Endothelial cell (in vitro differentiated cells): Measurements from ENCODE around the gene NTN1. TPM values are rescaled to one million over a fixed set of nuclear protein-coding genes. Genes with fewer than 3 reads are reported as not detected.
A peak's percentile ranks its signal among the peaks of the same experiment; 100 is the strongest.

Source experiments
- DNase-seq: peaks from one replicate; pipeline ENCODE4 v3.0.0; 2021; ENCODE audit warnings: low spot score
- H3K27ac Mint-ChIP-seq: one replicate; pipeline ENCODE4 v1.8.0; 2021; ENCODE audit warnings: mixed read lengths, inconsistent platforms; ENCODE audit not compliant: unreplicated experiment
- H3K27me3 Mint-ChIP-seq: one replicate; pipeline ENCODE4 v1.8.0; 2021; ENCODE audit warnings: mild to moderate bottlenecking, moderate library complexity, mixed read lengths, inconsistent platforms; ENCODE audit not compliant: unreplicated experiment
- H3K36me3 Mint-ChIP-seq: one replicate; pipeline ENCODE4 v1.8.0; 2021; ENCODE audit warnings: mild to moderate bottlenecking, low read depth, mixed read lengths, inconsistent platforms; ENCODE audit not compliant: unreplicated experiment
- H3K4me1 Mint-ChIP-seq: one replicate; pipeline ENCODE4 v1.8.0; 2021; ENCODE audit warnings: mild to moderate bottlenecking, mixed read lengths, inconsistent platforms; ENCODE audit not compliant: unreplicated experiment
- H3K4me3 Mint-ChIP-seq: one replicate; pipeline ENCODE4 v1.8.0; 2021; ENCODE audit warnings: mild to moderate bottlenecking, mixed read lengths, inconsistent platforms; ENCODE audit not compliant: unreplicated experiment
- H3K9me3 Mint-ChIP-seq: one replicate; pipeline ENCODE4 v1.8.0; 2021; ENCODE audit warnings: mixed read lengths, inconsistent platforms; ENCODE audit not compliant: unreplicated experiment
- CTCF ChIP-seq: fragments of 200-600 bp; sonication (generic); IDR thresholded peaks from one replicate; pipeline ENCODE4 v1.5.0; 2021; ENCODE audit warnings: antibody characterized with exemption; ENCODE audit not compliant: unreplicated experiment
- total RNA-seq: library from RNA; stranded (reverse); fragmentation: NEBNext Ultra II Directional; extraction: Animal tissue kit (Norgen Biotek cat#: 25700); gene quantifications from one replicate; pipeline ENCODE4 v1.2.1, GENCODE V29; 2021; ENCODE audit not compliant: unreplicated experiment

NTN1 gene
- total RNA-seq, 1 donor from 2014 or later, result 6.6 TPM

GRCh38 chr17:9238340-9239245, 217.3 kb downstream of the NTN1 start:
- Mint-ChIP-seq H3K9me3 (no peaks in the 10 kb centered on the region), H3K27ac (peak overlapping the region; percentile 71)

GRCh38 chr17:9239246-9239792, 218.0 kb downstream of the NTN1 start:
- peaks cover 13% of the 10 kb centered on the region for H3K27me3 Mint-ChIP-seq
- H3K4me1 Mint-ChIP-seq, result peaks cover 10% of the 10 kb centered on the region
- peak; percentile 22 for DNase-seq
- no peaks in the 10 kb centered on the region for H3K36me3 Mint-ChIP-seq
- no peak overlapping the region for H3K27ac Mint-ChIP-seq
- TF ChIP-seq CTCF, result no peak
- peak overlapping the region; percentile 62 for H3K4me3 Mint-ChIP-seq
- H3K9me3 Mint-ChIP-seq, result no peaks in the 10 kb centered on the region

More at GRCh38 chr17:9238340-9239245, 217.3 kb downstream of the NTN1 start:
- Mint-ChIP-seq H3K4me3 (peak overlapping the region; percentile 83), H3K27me3 (peaks cover 16% of the 10 kb centered on the region), H3K36me3 (no peaks in the 10 kb centered on the region), H3K4me1 (peaks cover 10% of the 10 kb centered on the region)
- DNase-seq, result no peak
- no peak for TF ChIP-seq CTCF

- peak; percentile 46 for DNase-seq
- no peak for TF ChIP-seq CTCF
- no peak overlapping the region for H3K27ac Mint-ChIP-seq
- no peaks in the 10 kb centered on the region for H3K9me3 Mint-ChIP-seq
- H3K4me3 Mint-ChIP-seq, result peak overlapping the region; percentile 62
- H3K36me3 Mint-ChIP-seq, result no peaks in the 10 kb centered on the region
- H3K4me1 Mint-ChIP-seq, result peaks cover 10% of the 10 kb centered on the region
- peaks cover 13% of the 10 kb centered on the region for H3K27me3 Mint-ChIP-seq
Measured at GRCh38 chr17:9239793-9240658, 218.7 kb downstream of the NTN1 start.

- TF ChIP-seq CTCF, result no peak
- Mint-ChIP-seq H3K4me1 (peaks cover 11% of the 10 kb centered on the region), H3K27me3 (peaks cover 12% of the 10 kb centered on the region), H3K36me3 (no peaks in the 10 kb centered on the region), H3K27ac (no peak overlapping the region), H3K9me3 (no peaks in the 10 kb centered on the region), H3K4me3 (no peak overlapping the region)
- peak; percentile 45 for DNase-seq
Measured at GRCh38 chr17:9240659-9241370, 219.5 kb downstream of the NTN1 start.
